Testis (tissue), 2 donors: Measurements from ENCODE around the gene CLOCK.

Experiments
- POLR2A ChIP-seq: fragments of 450-650 bp; IDR thresholded peaks from one replicate; pipeline ENCODE4 v1.6.1; 2017; ENCODE audit warnings: antibody characterized with exemption, mild to moderate bottlenecking, moderate library complexity
- TF ChIP-seq, protein P1 (sequence below), 3 experiments: fragments of 450-650 bp in 2 of 3; fragments of 200-600 bp in 1 of 3; sonication (generic) in 1 of 3; IDR thresholded peaks; one replicate each; pipeline ENCODE4 v1.5.1; 2016 to 2019; ENCODE audit warnings: antibody characterized with exemption in 3 of 3, mild to moderate bottlenecking in 2 of 3, moderate library complexity in 1 of 3

DNA sequence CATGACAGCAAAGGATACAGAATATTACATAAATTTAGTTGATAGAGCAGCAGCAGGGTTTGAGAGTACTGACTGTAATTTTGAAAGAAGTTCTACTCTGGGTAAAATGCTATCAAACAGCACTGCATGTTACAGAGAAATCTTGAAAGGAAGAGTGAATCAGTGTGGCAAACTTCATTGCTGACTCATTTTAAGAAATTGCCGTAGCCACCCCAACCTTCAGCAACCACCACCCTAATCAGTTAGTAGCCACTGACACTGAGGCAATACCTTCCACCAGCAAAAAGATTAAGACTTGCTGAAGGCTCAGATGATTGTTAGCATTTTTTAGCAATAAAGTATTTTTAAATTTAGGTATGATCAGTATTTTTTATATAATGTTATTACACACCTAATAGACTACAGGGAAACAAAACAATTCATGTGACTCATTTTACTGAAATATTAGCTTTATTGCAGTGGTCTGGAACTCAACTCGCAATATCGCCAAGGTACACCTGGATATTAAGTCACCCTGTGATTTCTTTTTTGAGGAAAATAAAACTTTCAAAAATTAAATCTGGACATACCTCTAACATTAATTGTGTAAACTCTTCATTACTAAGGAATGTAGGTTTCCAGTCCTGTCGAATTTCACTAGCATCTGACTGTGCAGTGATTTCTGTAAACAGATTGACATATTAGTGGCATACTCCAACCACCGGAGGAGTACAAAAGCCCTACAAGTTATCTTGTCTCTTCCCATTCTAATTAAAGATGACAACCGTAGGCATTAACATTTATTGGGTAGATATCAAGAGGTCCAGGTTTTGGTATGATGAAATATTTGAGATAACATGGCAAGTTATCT lies 71.1 kb downstream of the CLOCK start:
- TF ChIP-seq, protein P1, sequence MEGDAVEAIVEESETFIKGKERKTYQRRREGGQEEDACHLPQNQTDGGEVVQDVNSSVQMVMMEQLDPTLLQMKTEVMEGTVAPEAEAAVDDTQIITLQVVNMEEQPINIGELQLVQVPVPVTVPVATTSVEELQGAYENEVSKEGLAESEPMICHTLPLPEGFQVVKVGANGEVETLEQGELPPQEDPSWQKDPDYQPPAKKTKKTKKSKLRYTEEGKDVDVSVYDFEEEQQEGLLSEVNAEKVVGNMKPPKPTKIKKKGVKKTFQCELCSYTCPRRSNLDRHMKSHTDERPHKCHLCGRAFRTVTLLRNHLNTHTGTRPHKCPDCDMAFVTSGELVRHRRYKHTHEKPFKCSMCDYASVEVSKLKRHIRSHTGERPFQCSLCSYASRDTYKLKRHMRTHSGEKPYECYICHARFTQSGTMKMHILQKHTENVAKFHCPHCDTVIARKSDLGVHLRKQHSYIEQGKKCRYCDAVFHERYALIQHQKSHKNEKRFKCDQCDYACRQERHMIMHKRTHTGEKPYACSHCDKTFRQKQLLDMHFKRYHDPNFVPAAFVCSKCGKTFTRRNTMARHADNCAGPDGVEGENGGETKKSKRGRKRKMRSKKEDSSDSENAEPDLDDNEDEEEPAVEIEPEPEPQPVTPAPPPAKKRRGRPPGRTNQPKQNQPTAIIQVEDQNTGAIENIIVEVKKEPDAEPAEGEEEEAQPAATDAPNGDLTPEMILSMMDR (IDR thresholded peaks at IDR 0.05), result no peak
- no peak for TF ChIP-seq POLR2A
